Measurements from ENCODE around the gene PSMD14.
A peak's percentile ranks its signal among the peaks of the same experiment; 100 is the strongest.
"Not testable (repeated sequence)": the region's sequence is repeated elsewhere in the genome, so short reads cannot be mapped to it uniquely, and the experiment has no call there.

PSMD14 gene

DNA sequence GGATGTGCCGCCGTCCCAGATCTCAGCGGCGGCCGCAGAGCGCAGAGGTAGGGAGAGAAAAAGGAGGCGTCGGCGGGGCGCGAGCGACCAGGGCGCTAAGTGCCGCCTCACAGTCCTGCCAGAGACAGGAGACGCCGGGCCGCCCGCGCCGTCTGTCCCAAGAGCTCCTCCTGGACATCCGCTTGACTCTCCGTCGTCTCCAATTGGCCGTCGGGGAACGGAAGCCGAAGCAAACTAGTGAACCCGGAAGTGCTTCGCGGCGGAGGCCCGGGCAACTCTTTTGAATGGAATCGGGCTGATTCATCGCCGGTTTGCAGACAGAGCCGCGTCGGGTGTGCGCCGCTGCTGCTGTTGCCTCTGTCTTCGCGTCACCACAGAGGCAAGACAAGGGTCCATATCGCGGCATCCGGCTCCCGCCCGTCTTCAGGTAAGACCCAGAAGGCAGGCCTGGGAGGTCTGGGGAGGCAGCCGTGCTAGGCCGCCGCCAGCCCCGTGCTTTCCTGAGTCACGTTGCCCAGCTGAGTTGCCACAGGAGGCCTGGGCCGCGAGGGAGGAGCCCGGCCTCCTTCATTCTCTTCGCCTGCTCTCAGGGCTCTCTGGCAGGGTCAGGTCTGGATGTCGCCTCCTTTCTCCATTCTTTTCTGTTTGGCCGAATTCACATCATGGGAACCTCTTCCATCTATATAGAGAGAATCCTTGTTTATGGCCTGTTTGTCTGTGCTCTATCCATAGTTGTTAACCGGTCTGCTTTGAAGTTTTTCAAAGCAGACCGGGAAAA lies at the start of gene PSMD14:
Gene PSMD14, plus strand, starts transcription at position 248 of the 778 bp plus-strand sequence. CDS start 10,401 bp downstream, outside the sequence.
- DNase-seq (ENCODE audit: low read depth in 2 of 3, low spot score in 1 of 3), result peak; percentile 84 to 88 (median 88)

DNA sequence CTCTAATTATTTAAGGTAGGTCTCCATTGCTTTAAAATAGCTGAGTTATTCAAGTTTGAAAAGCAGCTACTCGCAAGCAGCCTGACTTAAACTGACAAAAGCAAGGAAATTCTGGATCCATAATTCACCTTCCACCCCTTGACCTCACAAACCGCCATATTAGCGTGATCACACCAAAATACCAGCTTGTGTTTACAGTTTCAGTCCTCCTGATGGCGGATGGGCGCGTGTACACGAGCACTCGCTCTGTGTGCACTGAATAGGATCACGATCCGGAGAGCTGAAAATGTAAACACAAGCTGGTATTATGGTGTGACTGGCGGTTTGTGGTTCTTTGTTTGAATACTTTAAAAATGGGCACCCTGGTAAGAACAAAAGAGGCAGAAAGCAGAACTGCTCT lies 42.4 kb upstream of the PSMD14 start:
- no peak for DNase-seq (ENCODE audit: low read depth in 2 of 3, low spot score in 1 of 3)

DNA sequence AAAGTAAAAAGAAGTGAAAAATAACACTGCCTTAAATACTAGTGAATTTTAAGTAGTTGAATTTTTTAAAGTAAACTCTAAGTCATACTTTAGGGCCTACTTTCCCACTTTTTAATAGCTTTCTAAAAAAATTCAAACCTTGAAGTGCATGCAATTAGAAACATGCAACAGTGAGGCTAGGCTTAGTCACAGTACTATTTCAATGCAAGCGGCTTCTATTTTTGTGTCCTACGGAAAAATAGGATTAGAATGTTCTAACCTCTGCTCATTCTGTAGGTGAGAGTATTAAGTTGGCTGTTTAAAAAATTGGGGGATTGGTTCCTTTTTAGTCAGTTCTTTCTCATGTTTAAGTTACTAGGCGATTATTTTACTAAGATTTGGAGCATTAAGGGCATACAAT lies 39.1 kb upstream of the PSMD14 start:
- no peak for DNase-seq (ENCODE audit: low read depth in 2 of 3, low spot score in 1 of 3)

DNA sequence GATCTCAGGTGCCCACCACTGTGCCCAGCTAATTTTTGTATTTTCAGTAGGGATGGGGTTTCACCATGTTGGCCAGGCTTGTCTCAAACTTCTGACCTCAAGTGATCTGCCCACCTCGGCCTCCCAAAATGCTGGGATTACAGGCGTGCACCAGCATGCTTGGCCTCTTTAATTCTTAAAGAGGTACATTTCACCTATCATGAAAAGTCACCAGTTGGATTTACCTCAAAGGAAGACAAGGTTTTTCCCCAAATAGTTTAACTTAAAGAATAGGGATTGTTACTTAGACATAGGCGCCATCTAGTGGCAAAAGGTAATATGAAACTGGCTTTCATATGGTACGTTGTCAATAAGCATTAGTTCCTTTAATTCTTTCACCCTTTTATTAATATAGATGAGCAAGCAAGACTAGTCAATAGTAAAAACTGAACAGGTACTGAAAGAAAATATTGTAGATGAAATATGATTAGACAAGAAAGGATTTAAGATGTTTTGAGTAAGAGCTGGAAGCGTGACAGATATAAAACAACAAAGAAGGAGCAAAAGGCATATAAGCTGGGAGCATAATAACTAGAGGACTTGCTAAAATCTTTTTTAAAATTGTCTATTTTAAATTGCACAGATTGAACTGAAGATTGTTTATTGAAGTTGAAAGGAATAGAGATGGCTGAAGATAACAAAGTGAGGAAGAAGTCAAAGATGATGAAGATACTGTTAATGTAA lies 35.0 kb upstream of the PSMD14 start:
- peak in 1 of 3 donors; percentile 73 for DNase-seq (ENCODE audit: low read depth in 2 of 3, low spot score in 1 of 3)

DNA sequence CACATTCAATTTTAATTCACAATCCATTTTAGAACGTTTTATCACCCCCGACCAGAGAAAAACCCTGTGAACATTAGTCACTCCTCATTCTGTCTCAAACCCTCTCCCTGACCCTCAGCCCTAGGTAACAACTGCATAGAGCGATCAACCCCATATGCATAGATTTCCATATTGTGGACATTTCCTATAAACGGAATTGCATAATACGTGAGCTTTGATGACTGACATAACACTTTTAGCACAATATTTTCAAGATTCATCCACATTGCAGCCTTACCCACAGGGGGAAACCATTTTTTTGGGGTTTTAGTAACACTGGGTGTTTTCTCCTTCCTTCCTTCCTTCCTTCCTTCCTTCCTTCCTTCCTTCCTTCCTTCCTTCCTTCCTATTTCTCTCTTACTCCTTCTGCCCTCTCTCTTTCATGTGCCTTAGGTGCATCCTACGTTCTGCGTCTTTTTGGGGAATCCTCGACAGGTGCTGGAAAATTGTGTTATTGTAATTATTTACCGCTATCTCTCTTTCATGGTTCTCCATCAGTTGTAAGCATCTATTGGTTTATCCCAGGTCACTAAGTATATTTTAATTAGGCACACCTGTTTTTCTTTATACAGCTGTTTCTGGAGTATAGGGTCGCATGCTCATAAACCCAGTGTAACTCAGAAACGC lies 29.5 kb upstream of the PSMD14 start:
- not testable (repeated sequence) for DNase-seq (ENCODE audit: low read depth in 2 of 3, low spot score in 1 of 3)

DNA sequence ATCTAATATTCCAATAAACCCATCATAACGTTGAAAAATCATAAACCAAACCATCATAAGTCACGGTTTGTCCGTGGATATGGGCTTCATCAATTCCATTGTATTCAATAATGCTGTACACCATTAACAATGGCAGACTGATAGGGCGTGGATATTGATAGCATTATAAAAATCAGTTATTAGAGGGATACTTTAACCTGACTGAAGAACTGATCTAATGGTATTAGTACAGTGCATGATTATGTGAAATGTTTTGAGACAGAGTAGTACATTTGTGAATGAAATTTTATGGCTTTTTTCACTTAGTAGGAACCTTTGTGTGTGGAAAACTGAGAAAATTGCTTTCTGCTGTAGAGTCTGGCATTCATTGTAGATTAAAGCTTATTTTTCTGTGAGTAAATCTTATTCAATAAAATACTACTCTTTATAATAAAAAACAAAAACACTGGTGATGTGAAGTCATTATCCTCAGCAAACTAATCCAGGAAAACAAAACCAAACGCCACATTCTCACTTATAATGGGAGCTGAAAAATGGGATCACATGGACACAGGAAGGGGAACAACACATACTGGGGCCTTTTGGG lies 28.9 kb upstream of the PSMD14 start:
- DNase-seq (ENCODE audit: low read depth in 2 of 3, low spot score in 1 of 3), result not testable (repeated sequence)

DNA sequence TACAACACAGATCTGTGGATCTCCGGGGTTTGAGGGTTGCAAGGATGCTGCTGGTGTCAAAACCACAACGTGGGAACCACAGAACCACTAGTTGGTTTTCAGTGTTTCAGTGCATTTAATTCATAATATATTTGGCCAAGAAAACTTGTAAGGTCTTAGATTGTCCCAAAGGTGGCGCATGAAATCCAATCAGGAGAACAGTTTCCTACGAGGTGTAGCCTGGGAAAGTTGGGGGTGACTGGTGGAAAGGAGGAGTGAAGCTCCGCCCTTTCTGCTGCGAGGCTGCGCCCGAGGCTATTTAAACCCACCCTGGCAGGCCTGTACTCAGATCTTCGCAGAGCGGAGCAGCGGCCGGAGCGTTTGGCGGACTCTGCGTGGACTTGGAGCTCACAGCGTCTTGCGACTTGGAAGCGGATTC lies 27.3 kb upstream of the PSMD14 start:
- not testable (repeated sequence) for DNase-seq (ENCODE audit: low read depth in 2 of 3, low spot score in 1 of 3)

DNA sequence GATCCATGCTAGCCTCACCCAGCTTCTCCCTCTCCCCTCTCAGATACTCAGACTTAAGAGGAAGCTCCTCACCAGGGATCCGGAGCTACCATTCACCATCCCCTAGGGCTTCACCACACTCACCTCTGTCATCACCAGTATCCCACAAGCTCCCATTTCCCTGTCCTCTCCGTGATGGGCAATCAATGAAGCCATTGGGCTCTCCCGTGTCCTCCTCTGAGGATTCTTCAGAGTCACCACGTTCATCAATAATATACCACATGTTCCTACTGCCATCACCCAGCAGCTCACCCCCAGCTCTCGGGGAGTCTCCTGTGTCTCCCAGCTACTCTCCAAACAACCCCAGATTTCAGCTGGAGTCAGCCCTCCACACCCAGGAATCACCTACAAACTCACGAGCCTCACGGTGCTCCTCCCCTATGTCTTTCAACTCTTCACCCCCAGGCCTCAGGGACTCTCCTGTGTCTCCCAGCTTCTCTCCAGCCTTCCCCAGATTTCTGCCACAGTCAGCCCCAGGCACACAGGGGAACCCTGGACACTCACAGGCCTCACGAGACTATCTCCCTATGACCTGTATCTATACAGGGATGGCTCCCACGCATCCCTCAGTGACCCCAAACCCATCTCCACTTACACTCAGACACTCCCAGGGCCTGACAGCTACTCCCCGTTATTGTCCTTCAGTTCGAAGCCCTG lies 26.5 kb upstream of the PSMD14 start:
- not testable (repeated sequence) for DNase-seq (ENCODE audit: low read depth in 2 of 3, low spot score in 1 of 3)

DNA sequence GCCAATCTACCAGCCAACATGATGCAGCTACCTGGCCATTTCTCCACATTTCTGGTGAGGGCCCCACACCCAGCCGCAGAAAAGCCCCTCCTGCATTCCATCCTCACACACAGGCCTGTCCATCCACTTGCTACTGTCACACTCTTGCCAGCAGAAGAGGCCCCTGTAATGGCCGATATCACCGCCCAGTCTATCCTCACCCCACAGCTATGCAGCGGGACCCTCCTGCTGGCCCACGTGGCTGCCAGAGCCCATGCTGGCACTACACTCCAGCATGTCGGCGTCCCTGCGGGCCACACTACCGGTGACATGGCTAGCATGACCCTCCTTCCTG lies 25.9 kb upstream of the PSMD14 start:
- not testable (repeated sequence) for DNase-seq (ENCODE audit: low read depth in 2 of 3, low spot score in 1 of 3)

DNA sequence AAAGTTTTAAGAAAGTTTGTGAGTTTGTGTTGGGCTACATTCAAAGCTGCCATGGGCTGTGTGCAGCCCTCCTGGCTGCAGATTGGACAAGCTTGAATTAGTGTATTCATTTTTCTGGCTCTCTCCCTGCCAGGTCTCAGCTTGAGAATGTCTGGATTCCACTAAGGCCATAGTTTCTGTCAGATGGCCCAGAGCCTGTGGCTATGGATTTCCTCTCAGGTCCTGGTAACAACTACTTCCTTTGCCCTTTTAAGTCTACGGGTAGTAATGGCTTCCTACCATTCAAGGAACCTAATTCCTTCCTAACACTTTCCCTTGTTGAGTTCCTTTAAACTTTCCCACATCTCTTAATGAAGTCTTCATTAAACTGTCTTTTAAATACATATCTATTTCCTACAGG lies 24.3 kb upstream of the PSMD14 start:
- DNase-seq (ENCODE audit: low read depth in 2 of 3, low spot score in 1 of 3), result no peak

DNA sequence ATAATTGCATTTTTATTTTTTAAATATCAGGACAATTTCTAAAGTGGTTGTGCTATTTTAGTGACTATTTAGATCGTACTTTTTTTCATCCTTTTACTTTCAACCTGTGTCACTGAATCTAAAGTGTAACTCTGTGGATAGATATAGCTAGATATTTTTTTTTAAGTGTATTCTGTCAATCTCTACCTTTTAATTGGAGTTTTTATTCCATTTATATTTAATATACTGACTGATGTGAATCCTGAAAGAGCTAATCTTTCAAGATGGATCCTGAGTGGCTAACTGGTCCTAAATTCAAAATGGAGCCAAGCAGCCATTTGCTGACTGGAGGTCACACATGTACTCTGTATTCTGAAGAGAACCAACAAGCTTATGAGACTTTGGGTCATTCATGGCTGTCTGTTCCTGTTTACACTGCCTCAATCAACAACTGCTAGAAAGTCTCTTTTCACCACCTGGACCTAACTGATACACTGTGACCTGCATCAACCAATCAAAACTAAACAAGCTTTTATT lies 4.6 kb upstream of the PSMD14 start:
- no peak for DNase-seq (ENCODE audit: low read depth in 2 of 3, low spot score in 1 of 3)

DNA sequence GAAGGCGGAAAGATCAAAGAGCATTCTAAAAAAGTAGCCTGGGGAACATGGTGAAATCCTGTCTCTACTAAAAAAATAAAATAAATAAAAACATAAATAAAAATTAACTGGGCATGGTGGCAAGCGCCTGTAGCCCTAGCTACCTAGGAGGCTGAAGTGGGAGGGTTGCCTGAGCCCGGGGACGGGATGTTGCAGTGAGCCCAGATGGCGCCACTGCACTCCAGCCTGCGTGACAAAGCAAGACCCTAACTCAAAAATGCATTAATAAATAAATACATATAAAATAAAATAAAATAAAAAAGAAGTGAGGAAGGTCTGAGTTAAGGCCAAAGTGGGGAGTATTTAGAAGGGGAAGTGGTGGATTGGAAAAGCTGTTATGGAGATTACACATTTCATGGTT lies 1.3 kb upstream of the PSMD14 start:
- no peak for DNase-seq (ENCODE audit: low read depth in 2 of 3, low spot score in 1 of 3)

DNA sequence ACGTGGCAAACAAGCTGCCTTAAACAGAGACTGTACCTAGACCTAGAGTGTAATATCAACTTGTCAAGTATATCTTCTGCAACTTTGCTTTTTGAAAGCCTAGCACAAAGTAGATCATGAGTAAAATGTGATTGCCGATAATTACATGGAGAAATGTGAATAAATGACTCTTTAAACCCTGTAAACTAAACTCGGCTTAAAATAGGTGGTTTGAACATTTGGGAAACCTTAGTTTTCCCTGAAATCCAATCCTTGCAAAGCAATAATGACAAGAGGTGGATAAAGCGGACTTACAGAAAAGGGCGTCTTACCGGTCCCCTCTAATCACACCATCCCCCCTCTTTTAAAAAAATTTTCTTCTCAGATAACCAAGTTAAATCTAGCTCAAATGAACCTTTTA lies 549 bp upstream of the PSMD14 start:
- DNase-seq (ENCODE audit: low read depth in 2 of 3, low spot score in 1 of 3), result no peak

DNA sequence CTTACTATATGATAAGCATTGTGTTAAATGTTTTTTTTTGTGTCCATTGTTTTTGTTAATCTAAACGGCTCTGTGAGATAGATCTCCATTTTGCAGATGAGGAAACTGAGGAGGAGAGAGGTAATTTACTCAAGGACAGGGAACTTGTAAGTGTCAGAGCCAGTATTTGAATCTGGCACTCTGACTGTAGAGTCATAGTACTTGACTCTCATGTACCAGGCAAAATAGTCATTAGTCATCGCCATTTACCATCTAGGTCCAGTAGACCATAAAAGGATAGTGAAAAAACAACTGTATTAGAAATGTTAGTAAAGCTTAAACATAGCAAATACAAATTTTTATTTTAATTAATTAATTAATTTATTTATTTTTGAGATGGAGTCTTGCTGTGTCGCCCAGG lies 4.8 kb downstream of the PSMD14 start:
- DNase-seq (ENCODE audit: low read depth in 2 of 3, low spot score in 1 of 3), result no peak

DNA sequence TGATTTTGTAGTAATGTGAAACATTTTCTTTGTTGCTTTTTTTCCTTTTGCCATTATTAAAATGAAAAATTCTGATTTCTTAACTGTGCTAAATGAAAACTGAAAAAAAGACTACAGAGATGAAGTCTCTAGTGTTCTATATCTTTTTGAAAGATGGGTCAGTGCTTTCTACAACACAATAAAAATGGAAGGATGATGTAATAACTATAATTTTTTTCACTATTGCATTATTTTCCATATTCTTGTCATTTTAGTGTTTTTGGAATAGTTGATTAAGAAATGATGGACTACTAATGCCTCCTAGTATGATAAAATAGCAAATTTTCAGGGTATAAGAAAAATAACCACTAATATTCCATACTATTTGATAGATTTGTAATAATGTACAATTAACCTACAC lies 7.2 kb downstream of the PSMD14 start:
- DNase-seq (ENCODE audit: low read depth in 2 of 3, low spot score in 1 of 3), result no peak

DNA sequence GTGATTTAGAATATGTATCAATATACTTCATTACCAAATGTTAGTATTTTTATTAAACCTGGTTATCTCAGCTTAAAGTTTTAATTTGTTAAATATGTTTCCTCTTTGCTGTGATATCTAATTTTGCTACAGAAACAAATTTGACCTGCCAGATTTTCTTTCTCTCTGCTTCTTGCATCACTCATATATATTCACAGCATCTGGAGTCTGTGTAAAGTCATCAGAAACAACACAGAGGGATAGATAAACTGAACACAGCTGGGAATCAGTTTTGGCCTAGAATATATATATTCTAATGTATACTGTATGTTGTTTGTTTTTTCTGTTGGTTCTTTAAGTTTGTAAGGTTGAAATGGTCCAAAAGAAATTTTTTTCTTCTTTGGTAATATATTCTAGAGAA lies 8.5 kb downstream of the PSMD14 start:
- no peak for DNase-seq (ENCODE audit: low read depth in 2 of 3, low spot score in 1 of 3)

DNA sequence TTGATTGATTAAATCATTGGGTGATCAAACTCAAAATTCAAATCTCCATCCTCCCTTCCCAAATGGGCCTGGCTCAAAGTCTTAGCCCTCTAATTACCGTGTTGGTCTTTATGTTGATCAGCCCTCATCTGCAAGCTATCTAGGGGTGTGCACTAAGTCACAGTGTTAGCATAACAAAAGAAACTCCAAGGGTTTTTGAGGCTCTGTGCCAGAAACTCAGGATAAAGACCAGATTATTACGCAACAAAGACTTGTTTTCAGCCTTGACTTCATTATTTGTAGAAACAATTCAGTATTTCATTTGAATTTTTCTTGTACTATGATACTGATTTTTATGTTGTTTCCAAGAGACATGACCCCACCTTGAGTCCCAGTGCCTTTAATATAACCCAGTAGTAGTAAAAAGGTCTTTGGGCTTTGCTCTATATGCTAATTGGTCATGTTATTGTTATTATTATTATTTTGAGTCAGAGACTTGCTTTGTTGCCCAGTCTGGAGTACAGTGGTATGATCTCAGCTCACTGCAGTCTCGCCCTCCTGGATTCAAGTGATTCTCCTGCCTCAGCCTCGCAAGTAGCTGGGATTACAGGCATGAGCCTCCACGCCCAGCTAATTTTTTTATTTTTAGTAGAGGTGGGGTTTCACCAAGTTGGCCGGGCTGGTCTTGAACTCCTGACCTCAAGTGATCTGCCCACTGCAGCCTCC lies 13.9 kb downstream of the PSMD14 start:
- no peak for DNase-seq (ENCODE audit: low read depth in 2 of 3, low spot score in 1 of 3)

DNA sequence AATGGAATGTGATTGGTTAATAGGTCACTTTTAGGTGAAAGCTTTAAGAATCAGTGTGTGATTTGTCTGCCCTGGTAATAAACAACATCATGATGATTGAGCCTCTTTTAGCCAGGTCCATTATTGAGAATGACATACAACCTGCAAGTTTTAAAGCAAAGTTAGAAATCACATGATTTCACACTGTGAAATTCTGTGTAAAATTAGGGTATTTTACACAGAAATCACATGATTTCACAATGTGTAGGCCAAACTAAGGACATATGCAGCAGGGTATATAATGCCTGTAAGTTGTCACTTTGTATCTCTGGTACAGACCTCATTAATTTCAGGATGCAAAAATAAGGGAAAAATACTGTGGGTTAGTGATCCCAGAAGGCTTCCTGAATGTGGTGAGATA lies 16.7 kb downstream of the PSMD14 start:
- no peak for DNase-seq (ENCODE audit: low read depth in 2 of 3, low spot score in 1 of 3)

DNA sequence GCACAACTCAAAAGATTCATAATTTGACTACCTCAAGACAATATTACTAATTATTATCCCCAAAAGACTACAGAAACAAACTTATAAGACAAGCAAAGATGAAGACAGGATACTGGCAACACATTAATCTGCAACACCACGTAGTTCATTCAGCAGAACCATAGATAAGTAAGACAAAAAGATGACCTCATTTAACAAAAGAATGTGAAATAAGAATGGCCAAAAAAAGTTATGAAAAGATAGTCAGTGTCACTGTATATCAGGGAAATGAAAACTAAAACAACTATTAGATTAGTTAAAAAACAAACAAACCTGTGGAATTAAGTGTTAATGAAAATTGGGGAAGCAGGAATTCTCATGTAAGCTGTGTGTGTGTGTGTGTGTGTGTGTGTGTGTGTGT lies 19.4 kb downstream of the PSMD14 start:
- no peak for DNase-seq (ENCODE audit: low read depth in 2 of 3, low spot score in 1 of 3)

DNA sequence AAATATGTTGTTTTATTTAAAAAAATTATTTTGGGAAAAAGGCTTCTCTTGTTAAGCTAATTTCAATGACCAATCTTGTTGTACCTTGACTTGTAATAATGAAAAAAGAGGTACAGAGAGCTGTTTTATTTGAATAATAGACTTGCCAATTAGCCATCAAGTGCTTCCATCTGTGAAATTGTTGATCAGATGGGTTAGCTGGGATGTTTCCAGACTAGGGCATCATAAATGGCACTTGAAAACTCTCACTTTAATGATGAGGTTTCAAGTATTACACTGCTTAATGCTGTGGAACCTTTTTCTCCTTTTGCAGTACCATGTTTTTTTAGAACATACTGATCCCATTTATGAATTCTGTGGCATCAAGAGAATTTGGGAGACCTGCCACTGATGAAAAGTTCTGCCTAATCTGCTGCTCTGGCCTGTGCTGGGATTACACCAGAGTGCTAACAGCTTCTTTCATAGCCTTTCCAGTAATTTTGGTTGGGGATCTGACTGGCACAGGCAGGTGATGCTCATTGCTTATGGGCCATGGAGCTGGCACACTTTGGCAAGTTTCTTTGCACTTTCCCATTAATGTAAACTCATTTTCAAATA lies 24.2 kb downstream of the PSMD14 start:
- no peak for DNase-seq (ENCODE audit: low read depth in 2 of 3, low spot score in 1 of 3)

Measured in stimulated activated CD4-positive, alpha-beta T cell treated with anti-CD3 and anti-CD28 coated beads, Interleukin-12 subunit alpha, Interleukin-12 subunit beta, amount 100 ng/mL, for 48 hours (primary cell).